Endothelial cell of umbilical vein (primary cell): ENCODE data around the gene DOCK8. TPM values are rescaled to one million over a fixed set of nuclear protein-coding genes. Genes with fewer than 3 reads are reported as not detected.

ENCODE experiments used
- BruUV-seq: library from RNA; stranded (reverse); fragments of 400-500 nt; replicated peaks from 2 replicates; lab custom pipeline; 2021; lab: Mats Ljungman, UMichigan
- CTCF ChIA-PET: fragments of 300-600, 350-600 bp; sonication (Branson Sonifier 250); formaldehyde crosslinking; loops from one replicate; lab custom pipeline; 2021; ENCODE audit warnings: antibody characterized with exemption, inconsistent platforms; lab: Charles Lee
- POLR2A ChIA-PET: fragments of 300-600, 350-600 bp; sonication (Branson Sonifier 250); formaldehyde crosslinking; loops from one replicate; lab custom pipeline; 2021; ENCODE audit warnings: antibody characterized with exemption, inconsistent platforms; lab: Charles Lee
- DNase-seq: peaks from one replicate; pipeline ENCODE4 v3.0.0-alpha.2; 2011; ENCODE audit warnings: low read depth, low spot score
- FAIRE-seq: peaks from 2 replicates; lab custom pipeline; 2011; peaks lifted over from hg19 to GRCh38; lab: Jason Lieb, UNC
- H2AFZ ChIP-seq: 2 replicates; pipeline ENCODE4 v1.6.0; 2012; ENCODE audit warnings: low read depth, low read length, control low read depth, inconsistent platforms
- H3K27ac ChIP-seq: 2 replicates; pipeline ENCODE4 v1.5.1; 2011; ENCODE audit warnings: low read depth, mild to moderate bottlenecking, control low read depth, low read length, moderate library complexity; ENCODE audit not compliant: insufficient read depth
- H3K27me3 ChIP-seq, 2 experiments: 2 replicates each; pipeline versions ENCODE4 v1.6.0 to v1.6.1; 2011; ENCODE audit warnings: low read length in 2 of 2, mixed read lengths in 1 of 2; ENCODE audit not compliant: control insufficient read depth in 2 of 2, insufficient read depth in 2 of 2
- H3K36me3 ChIP-seq, 2 experiments: 2 replicates in 1 of 2; 3 replicates in 1 of 2; pipeline ENCODE4 v1.5.1; 2011; ENCODE audit warnings: low read length in 2 of 2, mild to moderate bottlenecking in 1 of 2, moderate library complexity in 1 of 2; ENCODE audit not compliant: control insufficient read depth in 2 of 2, insufficient read depth in 2 of 2; ENCODE audit errors: extremely low read depth in 1 of 2
- H3K4me1 ChIP-seq: 3 replicates; pipeline ENCODE4 v1.5.1; 2011; ENCODE audit warnings: mild to moderate bottlenecking, low read length; ENCODE audit not compliant: control insufficient read depth, insufficient read depth; ENCODE audit errors: extremely low read depth
- H3K4me2 ChIP-seq: 2 replicates; pipeline ENCODE4 v1.6.1; 2011; ENCODE audit warnings: low read length, control low read depth, mixed read lengths; ENCODE audit not compliant: insufficient read depth
- H3K4me3 ChIP-seq, 3 experiments: fragments of 200-600 bp in 1 of 3; sonication (generic), shearing (Covaris generic) in 1 of 3; replicated peaks in 1 of 3; 2 replicates each; pipeline ENCODE4 v1.5.1; 2011 to 2016; ENCODE audit warnings: control low read depth in 3 of 3, low read length in 3 of 3, mild to moderate bottlenecking in 2 of 3, inconsistent platforms in 1 of 3, low read depth in 1 of 3, moderate library complexity in 1 of 3; ENCODE audit not compliant: insufficient read depth in 1 of 3
- H3K79me2 ChIP-seq: 2 replicates; pipeline ENCODE4 v1.6.0; 2012; ENCODE audit warnings: low read length, inconsistent platforms; ENCODE audit not compliant: control insufficient read depth, insufficient read depth
- H3K9ac ChIP-seq: replicated peaks from 2 replicates; pipeline ENCODE3; 2011; ENCODE audit warnings: low read length, control low read depth; ENCODE audit not compliant: insufficient read depth; ENCODE audit errors: extremely low read depth
- H3K9me1 ChIP-seq: replicated peaks from 3 replicates; pipeline ENCODE4 v1.6.0; 2011; ENCODE audit warnings: mild to moderate bottlenecking, low read length; ENCODE audit not compliant: control insufficient read depth, insufficient read depth; ENCODE audit errors: extremely low read depth
- H3K9me3 ChIP-seq: replicated peaks from 2 replicates; pipeline ENCODE4 v1.5.1; 2012; ENCODE audit warnings: low read length, inconsistent platforms; ENCODE audit not compliant: control insufficient read depth, insufficient read depth
- H4K20me1 ChIP-seq: replicated peaks from 2 replicates; pipeline ENCODE3; 2011; ENCODE audit warnings: mild to moderate bottlenecking, low read length; ENCODE audit not compliant: control insufficient read depth, insufficient read depth; ENCODE audit errors: extremely low read depth
- EZH2 ChIP-seq: IDR thresholded peaks from 2 replicates; pipeline ENCODE4 v1.6.1; 2012; ENCODE audit warnings: borderline replicate concordance, low read depth, mild to moderate bottlenecking, moderate library complexity, low read length, inconsistent platforms; ENCODE audit not compliant: severe bottlenecking
- GATA2 ChIP-seq: IDR thresholded peaks from 2 replicates; pipeline ENCODE4 v1.7.0; 2011; ENCODE audit warnings: low read depth, mild to moderate bottlenecking, moderate library complexity, mixed read lengths, low read length; ENCODE audit not compliant: insufficient read length, insufficient read depth
- MAX ChIP-seq: IDR thresholded peaks from 2 replicates; pipeline ENCODE4 v1.6.1; 2011; ENCODE audit not compliant: insufficient read depth, insufficient read length
- MYC ChIP-seq: IDR thresholded peaks from one replicate; pipeline ENCODE4 v1.6.1; 2011; ENCODE audit warnings: mild to moderate bottlenecking, low read depth, low read length
- POLR2AphosphoS5 ChIP-seq: IDR thresholded peaks from 2 replicates; pipeline ENCODE4 v1.6.1; 2012; ENCODE audit warnings: low read depth, mild to moderate bottlenecking, control low read depth, low read length, moderate library complexity; ENCODE audit not compliant: insufficient read depth
- dilution Hi-C: fragments of 300-500 bp; cut with MboI; formaldehyde crosslinking; loops from one replicate; pipeline ENCODE4 v1.15.0; 2019; ENCODE audit warnings: low sequenced_read_pairs; ENCODE audit not compliant: extremely low pct_ligation_motif_present
- intact Hi-C: fragments of 100-400 bp; cut with micrococcal nuclease; formaldehyde crosslinking; loops from one replicate; pipeline ENCODE4 v1.10.0; 2022
- polyA plus RNA-seq, 4 experiments: library from polyadenylated mRNA; depleted of rRNA in 3 of 4; stranded (reverse) in 3 of 4; unstranded in 1 of 4; fragments of >200 nt; gene quantifications; 2 replicates each; pipeline versions ENCODE4 v1.2.1 to v1.2.3, GENCODE V29; 2011 to 2012; ENCODE audit warnings: missing spikeins in 1 of 4
- total RNA-seq: library from RNA; stranded (reverse); gene quantifications from 2 replicates; pipeline ENCODE4 v1.2.3, GENCODE V29; 2021
- TF ChIP-seq, protein P1 (sequence below), 2 donors: IDR thresholded peaks; 1 replicate in 1 of 2; 2 replicates in 1 of 2; pipeline ENCODE4 v1.5.1; 2011; ENCODE audit warnings: low read length in 2 of 2, mild to moderate bottlenecking in 2 of 2, moderate library complexity in 2 of 2, control low read depth in 1 of 2, inconsistent platforms in 1 of 2, low read depth in 1 of 2; ENCODE audit not compliant: insufficient read depth in 1 of 2; ENCODE audit errors: extremely low read depth in 1 of 2

Gene DOCK8
- total and polyA plus RNA-seq, 2 donors (not counting 3 experiments of a cell fraction or from before 2014, with no cell fraction given) = 0.54 to 1.3 TPM

DNA sequence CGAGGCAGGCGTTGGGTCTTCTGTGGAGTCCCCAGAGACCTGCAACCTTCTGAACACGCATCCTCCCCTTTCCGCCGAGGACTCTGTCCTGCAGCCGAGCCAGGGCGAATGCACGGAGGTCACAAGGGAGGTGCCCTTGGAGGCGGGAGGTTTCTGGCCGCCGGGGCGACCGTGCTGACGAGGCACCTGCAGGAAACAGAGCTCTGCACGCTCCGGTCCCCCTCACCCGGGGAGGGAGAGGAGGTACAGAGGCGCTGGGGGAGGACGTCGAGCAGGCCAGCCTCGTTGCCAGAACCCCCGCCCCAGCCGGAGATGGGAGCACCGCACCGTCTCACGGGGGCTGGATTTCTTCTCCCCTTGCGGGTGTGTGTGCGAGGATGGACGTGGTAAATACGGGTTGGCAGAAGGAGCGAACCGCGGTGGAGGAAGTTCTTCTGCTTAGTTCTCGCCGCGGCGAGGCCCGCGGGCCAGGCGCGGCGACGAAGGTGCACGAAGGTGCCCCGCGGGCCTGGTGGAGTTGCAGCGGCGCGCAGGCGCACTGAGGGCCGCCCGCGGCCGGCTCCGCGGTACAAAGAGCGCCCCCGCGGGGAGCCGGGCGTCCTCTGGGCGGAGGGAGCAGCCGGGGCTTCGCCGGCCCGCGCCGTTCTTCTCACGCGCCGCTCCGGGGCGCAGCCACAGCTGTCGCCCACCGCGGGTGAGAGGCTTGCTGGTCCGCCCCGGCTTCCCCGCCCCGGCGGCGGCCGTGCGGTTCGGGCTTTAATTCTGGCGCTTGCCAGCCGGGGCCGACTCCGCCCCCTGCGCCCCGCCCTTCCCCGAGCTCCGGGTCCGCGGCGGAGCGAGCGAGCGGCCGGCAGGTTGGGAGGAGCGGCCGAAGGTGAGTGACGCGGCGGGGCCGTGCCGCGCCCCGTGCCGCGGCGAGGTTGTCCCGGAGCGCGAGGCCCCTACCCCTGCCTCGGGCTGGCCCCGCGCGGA is 289.5 kb downstream of the DOCK8 start, which contains the start of gene KANK1:
Gene KANK1, plus strand, starts transcription at position 815 of the 972 bp plus-strand sequence.
- no peak for TF ChIP-seq MYC
- TF ChIP-seq GATA2 = no peak
- TF ChIP-seq MAX = no peak
- no peak for TF ChIP-seq POLR2AphosphoS5
- TF ChIP-seq, protein P1, sequence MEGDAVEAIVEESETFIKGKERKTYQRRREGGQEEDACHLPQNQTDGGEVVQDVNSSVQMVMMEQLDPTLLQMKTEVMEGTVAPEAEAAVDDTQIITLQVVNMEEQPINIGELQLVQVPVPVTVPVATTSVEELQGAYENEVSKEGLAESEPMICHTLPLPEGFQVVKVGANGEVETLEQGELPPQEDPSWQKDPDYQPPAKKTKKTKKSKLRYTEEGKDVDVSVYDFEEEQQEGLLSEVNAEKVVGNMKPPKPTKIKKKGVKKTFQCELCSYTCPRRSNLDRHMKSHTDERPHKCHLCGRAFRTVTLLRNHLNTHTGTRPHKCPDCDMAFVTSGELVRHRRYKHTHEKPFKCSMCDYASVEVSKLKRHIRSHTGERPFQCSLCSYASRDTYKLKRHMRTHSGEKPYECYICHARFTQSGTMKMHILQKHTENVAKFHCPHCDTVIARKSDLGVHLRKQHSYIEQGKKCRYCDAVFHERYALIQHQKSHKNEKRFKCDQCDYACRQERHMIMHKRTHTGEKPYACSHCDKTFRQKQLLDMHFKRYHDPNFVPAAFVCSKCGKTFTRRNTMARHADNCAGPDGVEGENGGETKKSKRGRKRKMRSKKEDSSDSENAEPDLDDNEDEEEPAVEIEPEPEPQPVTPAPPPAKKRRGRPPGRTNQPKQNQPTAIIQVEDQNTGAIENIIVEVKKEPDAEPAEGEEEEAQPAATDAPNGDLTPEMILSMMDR (IDR thresholded peaks at IDR 0.05; ENCODE audit: extremely low read depth in 1 of 2, insufficient read depth in 1 of 2, low read depth in 1 of 2, low read length in 2 of 2) = peak; percentile 23 to 49
- TF ChIP-seq EZH2 = no peak
- Histone ChIP-seq H3K27me3 (peaks cover 16 to 36% of the 10 kb centered on the region in 2 experiments), H3K4me1 (peaks cover 4% of the 10 kb centered on the region), H4K20me1 (no peaks in the 10 kb centered on the region), H3K9ac (no peak within 1 kb of the TSS), H3K9me1 (no peaks in the 10 kb centered on the region), H3K4me3 (peak within 1 kb of the TSS; percentile 22 to 33 (median 26)), H3K9me3 (no peaks in the 10 kb centered on the region), H2AFZ (peak within 1 kb of the TSS; percentile 88), H3K4me2 (peak within 1 kb of the TSS; percentile 48), H3K36me3 (no peaks in the 10 kb centered on the region), H3K27ac (no peak within 1 kb of the TSS), H3K79me2 (no peaks in the 10 kb centered on the region)
- no TSS peak for BruUV-seq
- dilution Hi-C loops = no loop called here
- intact Hi-C loops = loop anchor here (1.0 kb wide), 2 partner anchors 34 to 260 kb away; no protein-coding TSS in a partner anchor
- FAIRE-seq = no peak
- CTCF ChIA-PET = interaction anchor here (0.6 to 2.3 kb wide), 6 partner anchors 9 to 252 kb away, joined by 3 to 7 read pairs (median 3); no protein-coding TSS in a partner anchor
- POLR2A ChIA-PET = no interaction called here
- DNase-seq = peak; percentile 58
